Neuron (in vitro differentiated cells): ENCODE data around the gene KISS1R.

Experiments used
- H2AFZ ChIP-seq: one replicate; pipeline ENCODE4 v1.6.1; 2013; ENCODE audit warnings: low read depth, mild to moderate bottlenecking, inconsistent platforms, low read length, moderate library complexity
- H3K27me3 ChIP-seq: one replicate; pipeline ENCODE4 v1.6.1; 2013; ENCODE audit warnings: low read length; ENCODE audit not compliant: insufficient read depth
- H3K36me3 ChIP-seq: one replicate; pipeline ENCODE4 v1.6.1; 2013; ENCODE audit warnings: low read length; ENCODE audit not compliant: insufficient read depth
- H3K4me1 ChIP-seq: one replicate; pipeline ENCODE4 v1.6.1; 2013; ENCODE audit warnings: low read length; ENCODE audit not compliant: insufficient read depth
- H3K4me3 ChIP-seq: 2 replicates; pipeline ENCODE4 v1.5.1; 2013; ENCODE audit warnings: mild to moderate bottlenecking, low read length, moderate library complexity
- H3K9me3 ChIP-seq: one replicate; pipeline ENCODE4 v1.6.1; 2013; ENCODE audit warnings: low read length

KISS1R gene

GRCh38 chr19:899336-900042, 17.6 kb upstream of the KISS1R start:
- Histone ChIP-seq H3K9me3 (no peaks in the 10 kb centered on the region), H3K27me3 (no peaks in the 10 kb centered on the region), H3K4me1 (peaks cover 7% of the 10 kb centered on the region), H3K4me3 (no peak overlapping the region), H2AFZ (no peak overlapping the region), H3K36me3 (peaks cover 27% of the 10 kb centered on the region)

GRCh38 chr19:900043-900301, 17.2 kb upstream of the KISS1R start:
- H3K27me3 ChIP-seq = no peaks in the 10 kb centered on the region
- no peaks in the 10 kb centered on the region for H3K9me3 ChIP-seq
- peaks cover 7% of the 10 kb centered on the region for H3K4me1 ChIP-seq
- no peak overlapping the region for H3K4me3 ChIP-seq
- H2AFZ ChIP-seq = no peak overlapping the region
- H3K36me3 ChIP-seq = peaks cover 27% of the 10 kb centered on the region

DNA sequence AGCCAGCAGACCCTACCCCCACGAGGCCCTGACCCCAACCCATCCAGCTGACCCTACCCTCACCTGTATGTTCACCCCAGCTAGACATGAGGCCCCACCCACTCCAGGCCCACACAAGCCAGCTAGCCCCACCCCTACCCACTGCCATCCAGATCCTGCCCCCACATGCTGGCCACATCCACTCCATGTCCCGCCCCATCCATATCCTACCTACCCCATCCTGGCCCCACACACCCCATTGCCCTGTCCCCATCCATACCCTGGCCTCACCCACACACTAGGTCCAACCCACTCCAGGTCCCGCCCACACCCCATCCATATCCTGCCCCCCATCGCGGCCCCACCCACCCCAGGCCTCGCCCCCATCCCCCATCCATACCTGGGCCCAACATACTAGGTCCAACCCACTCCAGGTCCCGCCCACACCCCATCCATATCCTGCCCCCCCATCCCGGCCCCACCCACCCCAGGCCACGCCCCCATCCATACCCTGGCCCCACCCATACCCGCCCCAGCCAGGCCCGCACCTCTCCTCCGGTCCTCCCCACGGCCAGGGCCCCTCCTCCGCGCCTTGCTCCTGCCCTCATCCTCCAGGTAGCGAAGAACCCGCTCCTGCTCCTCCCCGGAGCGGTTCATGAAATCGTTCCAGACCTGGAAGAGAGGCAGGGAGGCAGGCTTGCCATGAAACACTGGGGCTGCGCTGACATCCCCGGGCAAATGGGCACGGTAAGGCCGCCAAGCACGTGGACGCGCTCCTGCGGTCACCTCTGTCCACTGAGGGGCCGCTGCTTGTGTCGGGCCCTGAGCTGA, 16.6 kb upstream of the KISS1R start:
- H2AFZ ChIP-seq = no peak overlapping the region
- no peaks in the 10 kb centered on the region for H3K9me3 ChIP-seq
- peaks cover 7% of the 10 kb centered on the region for H3K4me1 ChIP-seq
- no peaks in the 10 kb centered on the region for H3K27me3 ChIP-seq
- H3K36me3 ChIP-seq = peaks cover 27% of the 10 kb centered on the region
- H3K4me3 ChIP-seq = no peak overlapping the region

- Histone ChIP-seq H3K4me3 (no peak overlapping the region), H3K36me3 (peaks cover 23% of the 10 kb centered on the region), H3K4me1 (peaks cover 7% of the 10 kb centered on the region), H3K27me3 (no peaks in the 10 kb centered on the region), H2AFZ (no peak overlapping the region), H3K9me3 (no peaks in the 10 kb centered on the region)
Observed at GRCh38 chr19:901216-902092, 15.7 kb upstream of the KISS1R start.

DNA sequence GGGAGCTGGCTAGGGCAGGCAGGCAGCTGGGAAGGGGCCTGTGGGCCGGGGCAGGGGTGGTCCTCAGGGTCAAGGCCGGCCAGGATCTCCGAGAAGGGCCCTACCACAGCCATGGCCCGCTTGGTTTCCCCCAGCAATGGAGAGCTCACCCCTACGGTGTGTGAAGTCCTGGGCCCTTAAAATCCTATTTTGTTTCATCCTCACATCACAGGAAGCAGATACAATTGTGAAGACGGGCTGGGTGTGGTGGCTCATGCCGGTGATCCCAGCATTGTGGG, 15.1 kb upstream of the KISS1R start:
- Histone ChIP-seq H3K4me3 (no peak overlapping the region), H3K9me3 (no peaks in the 10 kb centered on the region), H3K36me3 (peaks cover 17% of the 10 kb centered on the region), H3K4me1 (peaks cover 7% of the 10 kb centered on the region), H2AFZ (no peak overlapping the region), H3K27me3 (no peaks in the 10 kb centered on the region)

DNA sequence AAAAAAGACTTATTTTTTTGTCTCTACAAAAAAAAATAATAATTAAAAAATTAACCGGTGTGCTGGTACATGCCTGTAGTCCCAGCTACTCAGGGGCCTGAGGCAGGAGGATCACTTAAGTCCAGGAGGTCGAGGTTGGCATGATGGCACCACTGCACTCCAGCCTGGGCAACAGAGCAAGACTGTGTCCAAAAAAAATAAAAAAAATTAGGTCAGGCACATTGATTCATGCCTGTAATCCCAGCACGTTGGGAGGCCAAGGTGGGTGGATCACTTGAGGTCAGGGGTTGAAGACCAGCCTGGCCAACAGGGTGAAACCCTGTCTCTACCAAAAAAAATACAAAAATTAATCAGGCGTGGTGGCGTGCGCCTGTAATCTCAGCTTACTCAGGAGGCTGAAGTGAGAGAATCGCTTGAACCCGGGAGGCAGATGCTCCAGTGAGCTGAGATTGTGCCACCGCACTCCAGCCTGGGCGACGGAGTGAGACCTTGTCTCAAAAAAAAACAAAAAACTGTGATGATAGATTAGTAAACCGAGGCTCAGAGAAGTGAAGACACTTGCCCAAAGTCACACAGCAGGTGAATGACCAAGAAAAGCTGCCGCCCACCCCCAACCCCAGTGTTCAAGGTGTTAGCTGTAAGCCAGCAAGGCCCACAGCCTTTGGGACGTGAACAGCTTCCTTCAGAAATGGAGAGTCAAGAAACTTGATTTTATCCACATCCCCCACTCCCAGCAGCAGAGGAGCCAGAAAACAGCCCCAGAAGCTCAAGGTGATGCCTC, 14.5 kb upstream of the KISS1R start:
- Histone ChIP-seq H3K4me1 (peaks cover 7% of the 10 kb centered on the region), H3K36me3 (peaks cover 15% of the 10 kb centered on the region), H3K4me3 (no peak overlapping the region), H2AFZ (no peak overlapping the region), H3K9me3 (no peaks in the 10 kb centered on the region), H3K27me3 (no peaks in the 10 kb centered on the region)

DNA sequence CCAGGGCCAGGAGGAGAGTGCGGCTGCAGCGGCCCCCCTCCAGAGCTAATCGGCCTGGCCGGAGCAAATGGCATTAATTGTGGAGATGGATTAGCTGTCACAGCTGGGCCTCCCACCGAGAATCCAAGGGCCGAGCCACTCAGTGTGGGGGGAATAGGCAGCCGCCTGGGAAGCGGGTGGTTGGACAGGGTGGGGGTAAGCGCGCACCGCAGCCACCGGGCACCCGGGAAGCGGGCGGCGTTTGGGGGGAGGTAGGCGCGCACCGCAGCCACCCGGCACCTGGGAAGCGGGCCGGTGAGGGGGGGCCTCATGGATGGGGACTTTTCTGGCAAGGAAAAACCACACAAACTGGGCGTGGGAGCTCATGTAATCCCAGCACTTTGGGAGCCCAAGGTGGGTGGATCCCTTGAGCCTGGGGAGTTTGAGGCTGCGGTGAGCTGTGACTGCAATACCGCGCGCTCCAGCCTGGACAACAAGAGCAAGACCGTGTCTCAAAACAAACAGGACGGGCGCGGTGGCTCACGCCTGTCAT, 13.8 kb upstream of the KISS1R start:
- Histone ChIP-seq H3K4me1 (peaks cover 7% of the 10 kb centered on the region), H3K9me3 (no peaks in the 10 kb centered on the region), H3K27me3 (no peaks in the 10 kb centered on the region), H2AFZ (no peak overlapping the region), H3K4me3 (no peak overlapping the region), H3K36me3 (peaks cover 15% of the 10 kb centered on the region)

GRCh38 chr19:904545-904944, 12.6 kb upstream of the KISS1R start:
- no peaks in the 10 kb centered on the region for H3K4me1 ChIP-seq
- H2AFZ ChIP-seq = no peak overlapping the region
- no peaks in the 10 kb centered on the region for H3K27me3 ChIP-seq
- H3K4me3 ChIP-seq = no peak overlapping the region
- peaks cover 11% of the 10 kb centered on the region for H3K36me3 ChIP-seq
- H3K9me3 ChIP-seq = no peaks in the 10 kb centered on the region

DNA sequence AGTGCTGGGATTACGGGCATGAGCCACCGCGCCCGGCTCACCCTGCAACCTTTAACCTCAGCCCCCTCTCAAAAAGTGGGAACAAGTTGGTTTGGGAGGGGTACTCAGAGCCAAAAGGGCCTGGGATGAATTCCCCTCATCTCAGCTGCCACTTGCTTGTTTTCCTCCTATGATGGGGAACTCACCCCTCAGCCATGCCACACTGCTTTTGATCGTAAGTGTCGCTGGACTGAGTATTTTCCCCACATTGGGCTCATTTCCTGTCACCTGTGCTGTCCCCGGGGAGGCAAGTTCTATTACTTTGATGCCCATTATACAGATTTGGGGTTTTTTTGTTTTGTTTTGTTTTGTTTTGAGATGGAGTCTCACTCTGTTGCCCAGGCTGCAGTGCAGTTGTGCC, 10.7 kb upstream of the KISS1R start:
- Histone ChIP-seq H3K4me3 (no peak overlapping the region), H3K36me3 (peaks cover 5% of the 10 kb centered on the region), H3K9me3 (peaks cover 2% of the 10 kb centered on the region), H2AFZ (no peak overlapping the region), H3K27me3 (no peaks in the 10 kb centered on the region), H3K4me1 (no peaks in the 10 kb centered on the region)

DNA sequence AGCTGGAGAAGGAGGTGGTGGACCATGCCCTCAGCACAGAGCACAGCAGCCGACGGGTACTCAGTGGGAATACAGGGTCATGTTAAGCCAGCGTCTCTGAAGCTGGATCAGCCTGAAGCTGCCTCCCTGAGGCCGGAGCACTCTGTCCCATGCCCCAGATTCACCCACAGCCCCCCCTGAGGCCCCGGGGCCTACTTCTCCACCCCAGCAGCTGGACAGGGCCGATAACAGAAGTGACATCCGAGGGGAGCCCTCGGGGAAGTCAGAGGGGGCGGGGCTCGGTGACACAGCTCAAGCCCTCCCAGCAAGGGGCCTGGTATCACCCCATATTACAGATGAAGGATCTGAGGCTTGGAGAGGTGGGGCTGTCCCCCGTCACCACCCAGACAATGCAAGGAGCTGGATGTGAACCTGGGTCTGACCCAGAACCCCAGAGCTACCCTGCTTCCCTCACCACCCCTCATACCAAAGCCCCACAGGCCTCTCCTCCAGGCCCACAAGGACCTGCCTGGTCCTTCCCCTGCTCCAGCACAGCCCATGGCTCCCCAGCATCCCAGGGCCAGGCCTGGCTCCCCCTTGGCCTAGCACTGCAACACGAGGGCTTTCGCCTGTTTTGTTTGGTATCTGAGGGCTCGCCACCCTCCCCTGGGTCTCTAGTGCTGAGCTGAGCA, 9.8 kb upstream of the KISS1R start:
- Histone ChIP-seq H3K4me3 (no peak overlapping the region), H3K4me1 (no peaks in the 10 kb centered on the region), H3K27me3 (no peaks in the 10 kb centered on the region), H3K9me3 (peaks cover 3% of the 10 kb centered on the region), H2AFZ (no peak overlapping the region), H3K36me3 (no peaks in the 10 kb centered on the region)

DNA sequence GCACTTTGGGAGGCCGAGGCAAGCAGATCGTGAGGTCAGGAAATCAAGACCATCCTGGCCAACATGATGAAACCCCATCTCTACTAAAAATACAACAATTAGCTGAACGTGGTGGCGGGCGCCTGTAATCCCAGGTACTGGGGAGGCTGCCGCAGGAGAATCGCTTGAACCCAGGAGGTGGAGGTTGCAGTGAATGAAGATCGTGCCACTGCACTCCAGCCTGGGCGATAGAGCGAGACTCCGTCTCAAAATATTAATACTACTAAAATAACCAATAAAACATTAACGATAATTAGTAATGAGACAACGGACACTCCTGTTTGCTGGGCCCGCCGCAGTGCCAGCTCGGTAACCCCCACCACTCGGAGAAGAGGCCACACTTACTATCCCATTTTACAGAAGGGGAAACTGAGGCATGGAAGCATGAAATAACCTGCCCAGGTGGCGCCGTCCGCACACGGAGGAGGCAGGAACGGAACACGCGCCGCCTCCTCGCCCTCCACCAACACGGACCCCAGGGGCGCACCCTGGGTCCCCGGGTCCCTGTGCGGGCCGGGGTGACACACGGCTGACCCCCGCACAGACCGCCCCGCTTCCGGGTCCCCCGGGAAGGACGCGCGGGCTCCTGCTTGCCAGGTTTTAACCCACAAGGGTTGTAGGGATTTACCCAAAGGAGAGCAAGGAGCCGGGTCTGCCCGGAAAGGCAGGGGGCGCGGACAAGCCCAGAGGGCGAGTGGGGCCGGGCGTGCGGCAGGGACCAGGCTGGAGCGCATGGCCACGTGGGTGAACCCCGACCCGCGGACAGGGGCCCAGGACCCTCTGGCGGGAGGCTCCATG, 5.7 kb upstream of the KISS1R start:
- H3K27me3 ChIP-seq = no peaks in the 10 kb centered on the region
- H3K4me1 ChIP-seq = peaks cover 2% of the 10 kb centered on the region
- no peak overlapping the region for H3K4me3 ChIP-seq
- peaks cover 3% of the 10 kb centered on the region for H3K9me3 ChIP-seq
- H3K36me3 ChIP-seq = no peaks in the 10 kb centered on the region
- H2AFZ ChIP-seq = no peak overlapping the region
